Loucy (cell line): Measurements from ENCODE around the gene SLC26A8.

ENCODE experiments used
- H2AFZ ChIP-seq: fragments of 200-600 bp; sonication (generic); 2 replicates; pipeline ENCODE4 v1.6.0; 2016; ENCODE audit warnings: antibody characterized with exemption, mild to moderate bottlenecking, low read length, moderate library complexity
- H3F3A ChIP-seq: fragments of 200-600 bp; 2 replicates; pipeline ENCODE4 v1.6.0; 2016; ENCODE audit warnings: antibody characterized with exemption, low read depth, mild to moderate bottlenecking
- H3K27me3 ChIP-seq: fragments of 200-600 bp; sonication (generic); 2 replicates; pipeline ENCODE4 v1.6.1; 2014; ENCODE audit warnings: low read length, mild to moderate bottlenecking; ENCODE audit not compliant: insufficient read depth, poor library complexity, severe bottlenecking
- H3K36me3 ChIP-seq: fragments of 200-600 bp; sonication (generic); 2 replicates; pipeline ENCODE4 v1.6.1; 2016; ENCODE audit warnings: low read length; ENCODE audit not compliant: insufficient read depth
- H3K4me1 ChIP-seq: fragments of 200-600 bp; sonication (generic); 2 replicates; pipeline ENCODE4 v1.5.1; 2014; ENCODE audit warnings: low read length, mild to moderate bottlenecking; ENCODE audit not compliant: insufficient read depth, poor library complexity, severe bottlenecking
- H3K4me2 ChIP-seq: fragments of 200-600 bp; sonication (generic); 2 replicates; pipeline ENCODE4 v1.6.0; 2014; ENCODE audit warnings: antibody characterized with exemption, low read length, low read depth, mild to moderate bottlenecking; ENCODE audit not compliant: poor library complexity, severe bottlenecking
- H3K4me3 ChIP-seq: fragments of 200-600 bp; sonication (generic); 2 replicates; pipeline ENCODE4 v1.5.1; 2014; ENCODE audit warnings: low read length, mild to moderate bottlenecking, mixed read lengths; ENCODE audit not compliant: poor library complexity, severe bottlenecking
- H3K79me2 ChIP-seq: fragments of 200-600 bp; sonication (generic); 2 replicates; pipeline ENCODE4 v1.6.1; 2014; ENCODE audit warnings: low read length; ENCODE audit not compliant: insufficient read depth
- H3K9ac ChIP-seq: fragments of 200-600 bp; sonication (generic); 2 replicates; pipeline ENCODE4 v1.6.0; 2014; ENCODE audit warnings: mild to moderate bottlenecking, low read depth, low read length, moderate library complexity; ENCODE audit not compliant: poor library complexity, severe bottlenecking
- H3K9me2 ChIP-seq: fragments of 200-600 bp; sonication (generic); replicated peaks from 2 replicates; pipeline ENCODE4 v1.6.1; 2016; ENCODE audit warnings: low read depth, low read length, mixed read lengths
- H3K9me3 ChIP-seq: fragments of 200-600 bp; sonication (generic); 2 replicates; pipeline ENCODE4 v1.6.1; 2014; ENCODE audit warnings: mild to moderate bottlenecking, antibody characterized with exemption, low read length, low read depth; ENCODE audit not compliant: insufficient read depth
- H4K20me1 ChIP-seq: fragments of 200-600 bp; sonication (generic); 2 replicates; pipeline ENCODE4 v1.6.0; 2014; ENCODE audit warnings: antibody characterized with exemption, low read length, mild to moderate bottlenecking; ENCODE audit not compliant: insufficient read depth, poor library complexity, severe bottlenecking
- CTCF ChIP-seq: fragments of 200-600 bp; sonication (generic); conservative IDR thresholded peaks from 2 replicates; pipeline ENCODE4 v1.5.1; 2014; ENCODE audit warnings: mild to moderate bottlenecking, antibody characterized with exemption, low read length
- EZH2phosphoT487 ChIP-seq: fragments of 200-600 bp; IDR thresholded peaks from 2 replicates; pipeline ENCODE4 v1.6.1; 2018; ENCODE audit warnings: antibody characterized with exemption, mild to moderate bottlenecking, moderate library complexity, borderline replicate concordance

Gene SLC26A8

GRCh38 chr6:36064770-36065396 lies 40.4 kb upstream of the SLC26A8 start:
- Histone ChIP-seq H3K9ac (no peak overlapping the region), H3K36me3 (peaks cover 90% of the 10 kb centered on the region), H3K27me3 (no peaks in the 10 kb centered on the region), H3K4me3 (no peak overlapping the region), H3K9me2 (no peaks in the 10 kb centered on the region), H3K9me3 (no peaks in the 10 kb centered on the region), H3K79me2 (peaks cover 99% of the 10 kb centered on the region), H3K4me1 (peaks cover 17% of the 10 kb centered on the region), H4K20me1 (peaks cover 98% of the 10 kb centered on the region), H3K4me2 (no peak overlapping the region), H3F3A (no peaks in the 10 kb centered on the region), H2AFZ (no peak overlapping the region)
- no peak for TF ChIP-seq EZH2phosphoT487
- no peak for TF ChIP-seq CTCF

- peaks cover 98% of the 10 kb centered on the region for H3K79me2 ChIP-seq
- H3K4me1 ChIP-seq, result peaks cover 15% of the 10 kb centered on the region
- H3K4me2 ChIP-seq, result no peak overlapping the region
- H3K27me3 ChIP-seq, result no peaks in the 10 kb centered on the region
- H3K4me3 ChIP-seq, result no peak overlapping the region
- TF ChIP-seq EZH2phosphoT487 (no peak), CTCF (no peak)
- H3K9me2 ChIP-seq, result no peaks in the 10 kb centered on the region
- H3F3A ChIP-seq, result no peaks in the 10 kb centered on the region
- no peaks in the 10 kb centered on the region for H3K9me3 ChIP-seq
- H3K9ac ChIP-seq, result no peak overlapping the region
- H4K20me1 ChIP-seq, result peaks cover 98% of the 10 kb centered on the region
- peaks cover 91% of the 10 kb centered on the region for H3K36me3 ChIP-seq
- H2AFZ ChIP-seq, result no peak overlapping the region
Measured at GRCh38 chr6:36063318-36064060, 39.0 kb upstream of the SLC26A8 start.

- TF ChIP-seq CTCF (no peak), EZH2phosphoT487 (no peak)
- peaks cover 91% of the 10 kb centered on the region for H3K36me3 ChIP-seq
- peaks cover 98% of the 10 kb centered on the region for H3K79me2 ChIP-seq
Measured at GRCh38 chr6:36062247-36062646, 37.8 kb upstream of the SLC26A8 start.

More at GRCh38 chr6:36062247-36062646, 37.8 kb upstream of the SLC26A8 start:
- H4K20me1 ChIP-seq, result peaks cover 98% of the 10 kb centered on the region
- H3K4me3 ChIP-seq, result no peak overlapping the region
- no peak overlapping the region for H2AFZ ChIP-seq
- no peak overlapping the region for H3K9ac ChIP-seq
- no peaks in the 10 kb centered on the region for H3K27me3 ChIP-seq
- H3K4me2 ChIP-seq, result no peak overlapping the region
- H3F3A ChIP-seq, result no peaks in the 10 kb centered on the region
- H3K9me3 ChIP-seq, result no peaks in the 10 kb centered on the region
- H3K4me1 ChIP-seq, result peaks cover 12% of the 10 kb centered on the region
- H3K9me2 ChIP-seq, result no peaks in the 10 kb centered on the region
